Activated CD8-positive, alpha-beta memory T cell treated with anti-CD3 and anti-CD28 coated beads for 1 hour (primary cell): ENCODE measurements around the gene TBCK.

Source experiments
- DNase-seq, 2 donors: peaks; one replicate each; pipeline ENCODE4 v3.0.0-alpha.2; 2020; ENCODE audit warnings: low read depth in 1 of 2; ENCODE audit errors: extremely low read depth in 1 of 2

The TBCK gene

DNA sequence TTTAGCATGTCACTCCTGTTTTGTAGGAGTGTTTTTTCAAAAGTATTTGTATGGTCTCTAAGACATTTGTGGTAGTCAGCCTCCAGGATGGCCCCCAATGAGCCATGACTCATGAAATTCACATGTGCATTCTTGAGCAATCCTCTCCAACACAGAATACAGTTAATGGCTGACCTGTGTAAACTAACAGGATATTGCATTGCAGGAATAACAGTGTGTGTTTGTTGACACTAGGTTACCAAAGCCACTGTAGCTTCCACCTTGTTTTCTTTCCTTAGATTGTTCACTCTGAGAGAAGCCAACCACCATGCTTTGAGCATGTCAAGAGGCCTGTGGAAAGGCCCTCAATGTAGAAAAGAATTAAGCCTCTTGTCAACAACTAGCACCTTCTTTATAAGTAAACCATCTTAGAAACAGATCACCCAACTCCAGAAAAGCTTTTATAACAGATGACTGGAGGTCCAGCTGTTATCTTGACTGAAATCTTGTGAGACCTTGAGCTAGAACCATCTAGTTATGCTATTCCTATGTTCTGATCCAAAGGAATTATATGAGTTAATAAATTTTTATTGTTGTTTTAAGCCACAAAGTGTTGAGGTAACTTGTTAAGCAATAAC is 28.5 kb downstream of the TBCK start:
- no peak for DNase-seq

DNA sequence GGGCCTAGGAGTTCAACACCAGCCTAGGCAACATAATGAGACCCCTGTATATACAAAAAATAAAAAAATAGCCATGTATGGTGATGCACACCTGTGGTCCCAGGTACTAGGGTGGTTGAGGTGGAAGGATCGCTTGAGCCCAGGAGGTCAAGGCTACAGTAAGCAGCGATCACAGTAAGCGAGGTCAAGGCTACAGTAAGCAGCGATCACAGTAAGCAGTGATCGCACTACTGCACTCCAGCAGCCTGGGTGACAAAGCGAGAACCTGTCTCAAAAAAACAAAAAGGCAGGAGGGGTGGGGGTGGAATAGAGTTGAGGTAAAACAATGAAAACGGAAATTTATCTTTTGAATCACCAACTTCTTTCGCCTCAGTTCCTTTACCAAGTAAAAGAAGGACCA is 29.4 kb downstream of the TBCK start:
- no peak for DNase-seq

DNA sequence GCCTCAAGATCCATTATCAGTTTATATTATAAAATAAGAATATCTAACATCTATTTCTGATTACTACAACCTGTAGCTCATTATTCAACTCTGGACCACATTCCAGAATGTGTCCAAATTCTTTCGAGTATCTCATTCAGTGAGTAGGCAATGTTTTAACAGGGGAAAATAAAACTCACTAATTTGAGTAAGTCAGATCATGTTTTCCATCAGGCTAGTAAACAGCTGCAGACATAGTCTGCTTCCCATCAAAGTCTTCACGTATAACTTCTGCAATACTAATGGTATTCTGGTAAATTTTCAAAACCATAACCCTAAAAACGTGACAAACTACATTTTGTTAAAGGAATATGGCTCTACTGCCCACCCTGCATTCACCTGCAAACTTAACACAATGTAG is 31.8 kb downstream of the TBCK start:
- DNase-seq = no peak

DNA sequence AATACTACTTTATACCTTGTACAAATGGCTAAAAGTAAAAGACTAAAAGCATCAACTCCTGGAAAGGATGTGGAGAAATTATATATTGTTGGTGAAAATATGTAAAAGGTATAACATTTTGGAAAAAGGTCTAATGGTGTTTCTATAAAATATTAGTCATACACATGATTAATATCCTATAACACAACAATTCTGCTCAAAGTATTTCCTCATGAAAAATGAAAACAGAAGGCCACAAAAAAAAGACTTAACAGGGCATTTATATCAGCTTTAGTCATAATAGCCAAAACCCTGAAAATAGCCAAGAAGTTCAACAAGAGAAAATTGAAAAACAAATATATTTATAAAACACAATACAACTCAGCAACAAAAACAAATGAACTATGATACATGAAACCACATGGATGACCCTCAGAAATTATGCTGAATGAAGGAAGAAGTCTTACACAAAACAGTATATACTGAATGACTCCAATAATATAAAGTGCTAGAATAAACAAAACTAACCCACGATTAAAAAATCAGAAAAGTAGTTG is 38.8 kb downstream of the TBCK start:
- DNase-seq = no peak

DNA sequence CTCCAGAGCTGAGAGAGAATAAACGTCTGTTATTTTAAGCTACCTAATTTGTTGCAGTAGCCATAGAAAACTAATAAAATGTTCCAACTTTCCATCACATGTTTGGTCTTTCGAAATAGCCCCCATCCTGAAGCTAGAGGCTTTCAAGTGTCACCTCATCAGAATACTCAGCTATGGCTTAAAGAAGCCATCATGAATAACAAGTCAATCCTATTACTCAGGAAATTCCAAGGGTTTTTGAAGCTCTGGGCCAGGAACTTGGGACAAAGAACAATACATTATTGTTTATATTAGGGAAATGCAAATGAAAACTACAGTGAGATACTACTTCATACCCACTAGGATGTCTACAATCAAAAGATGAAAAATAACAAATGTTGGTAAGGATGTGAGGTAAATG is 42.2 kb downstream of the TBCK start:
- no peak for DNase-seq

DNA sequence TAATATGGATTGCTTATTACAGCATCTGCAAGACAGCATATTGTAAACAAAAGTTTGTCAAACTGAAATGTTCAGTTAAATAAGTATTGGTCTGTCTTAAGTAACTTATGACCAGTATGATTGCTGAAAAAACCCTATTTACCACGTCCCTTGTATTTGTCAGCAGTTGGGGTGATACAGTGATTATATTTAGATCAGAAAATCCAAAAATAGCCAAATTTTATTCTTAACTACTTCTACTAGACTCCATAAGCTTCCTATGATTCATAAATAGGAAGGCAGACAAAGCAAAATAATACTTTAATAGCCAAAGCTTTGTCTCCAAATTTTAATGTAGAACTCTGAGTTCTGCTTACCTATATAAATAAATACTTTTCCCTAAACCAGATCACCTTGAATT is 45.3 kb downstream of the TBCK start:
- DNase-seq = no peak

- DNase-seq = no peak
These were observed 46.3 kb downstream of the TBCK start for GRCh38 chr4:106269711-106270110.

DNA sequence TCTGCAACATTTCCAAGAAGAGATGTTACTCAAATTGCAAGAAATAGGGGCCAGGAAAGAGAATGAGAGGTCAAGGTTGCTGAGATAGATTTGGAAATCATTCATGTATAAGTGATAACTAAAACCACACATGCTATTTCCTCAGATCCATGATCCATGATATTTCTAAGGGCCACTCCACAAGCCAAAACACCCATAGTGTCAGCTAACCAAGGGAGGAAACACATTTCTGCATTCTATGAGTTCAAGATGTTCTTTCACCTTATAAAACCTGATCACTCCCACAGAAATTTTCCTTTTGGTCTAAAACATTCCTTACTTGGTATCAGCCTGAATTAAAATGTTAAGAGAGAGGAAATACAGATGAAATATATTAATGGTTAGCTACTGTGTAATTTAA is 47.2 kb downstream of the TBCK start:
- no peak for DNase-seq

DNA sequence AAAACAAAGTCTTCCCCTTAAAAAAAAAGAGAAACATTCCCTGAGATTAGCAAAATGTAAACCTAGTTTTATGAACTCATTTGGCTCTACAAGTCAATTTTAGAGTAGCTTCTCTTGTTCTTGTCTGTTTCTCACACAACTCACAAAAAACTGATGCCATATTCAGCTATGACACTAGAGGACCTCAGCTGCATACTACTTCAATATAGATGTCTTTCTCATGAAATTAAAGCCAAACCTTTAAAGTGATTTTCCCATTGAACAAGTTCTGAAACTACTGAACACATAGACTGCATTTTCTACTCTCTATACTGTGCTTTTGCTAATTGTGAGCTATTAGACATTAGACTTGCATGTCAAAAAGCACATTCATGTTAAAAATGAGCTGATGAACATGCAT is 49.8 kb downstream of the TBCK start:
- no peak for DNase-seq

GRCh38 chr4:106264331-106264728 is 51.7 kb downstream of the TBCK start:
- DNase-seq = no peak

- DNase-seq = no peak
These were observed 52.2 kb downstream of the TBCK start for GRCh38 chr4:106263594-106264330.

GRCh38 chr4:106261980-106262379 is 54.0 kb downstream of the TBCK start:
- DNase-seq = no peak

- DNase-seq = no peak
These were observed 57.6 kb downstream of the TBCK start for GRCh38 chr4:106258145-106259045.

DNA sequence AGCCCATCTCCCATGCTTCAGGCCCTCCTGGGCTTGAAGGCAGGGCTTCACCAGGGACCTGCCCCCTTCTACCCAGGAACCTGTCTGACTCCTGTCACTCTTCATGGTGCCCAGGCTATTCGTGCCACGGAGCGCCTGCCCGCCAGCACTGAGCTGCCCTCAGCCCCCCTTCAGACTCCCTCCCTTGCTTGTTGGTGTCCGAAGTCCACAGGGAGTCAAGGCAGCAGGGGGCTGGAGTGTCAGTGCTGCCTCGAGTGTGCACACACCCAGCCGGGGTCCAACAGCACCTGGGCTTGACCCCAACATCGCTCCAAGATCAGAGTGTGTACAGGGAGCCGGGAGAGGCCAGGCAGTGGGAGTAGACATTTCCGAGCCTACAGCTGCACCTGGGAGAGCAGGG is 59.8 kb downstream of the TBCK start:
- DNase-seq = no peak

DNA sequence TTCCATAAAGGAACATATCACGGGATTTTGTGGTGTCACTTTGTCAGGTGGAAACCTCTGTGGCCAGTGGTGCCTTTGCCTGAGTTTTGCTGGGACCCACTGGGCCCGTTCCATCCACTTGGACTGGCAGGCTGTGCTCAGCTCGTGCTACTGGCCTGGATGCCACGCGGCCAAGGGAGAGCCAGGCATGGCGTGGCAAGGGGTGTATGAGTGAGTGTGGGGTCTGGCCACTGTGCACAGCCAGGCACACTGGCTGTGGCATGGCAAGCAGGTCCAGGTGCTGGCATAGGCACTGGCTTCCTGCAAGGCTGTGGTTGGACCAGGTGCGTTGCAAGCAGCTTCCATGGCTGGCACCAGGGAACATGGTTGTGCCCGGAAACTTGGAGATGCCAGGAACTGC is 60.8 kb downstream of the TBCK start:
- DNase-seq = no peak

DNA sequence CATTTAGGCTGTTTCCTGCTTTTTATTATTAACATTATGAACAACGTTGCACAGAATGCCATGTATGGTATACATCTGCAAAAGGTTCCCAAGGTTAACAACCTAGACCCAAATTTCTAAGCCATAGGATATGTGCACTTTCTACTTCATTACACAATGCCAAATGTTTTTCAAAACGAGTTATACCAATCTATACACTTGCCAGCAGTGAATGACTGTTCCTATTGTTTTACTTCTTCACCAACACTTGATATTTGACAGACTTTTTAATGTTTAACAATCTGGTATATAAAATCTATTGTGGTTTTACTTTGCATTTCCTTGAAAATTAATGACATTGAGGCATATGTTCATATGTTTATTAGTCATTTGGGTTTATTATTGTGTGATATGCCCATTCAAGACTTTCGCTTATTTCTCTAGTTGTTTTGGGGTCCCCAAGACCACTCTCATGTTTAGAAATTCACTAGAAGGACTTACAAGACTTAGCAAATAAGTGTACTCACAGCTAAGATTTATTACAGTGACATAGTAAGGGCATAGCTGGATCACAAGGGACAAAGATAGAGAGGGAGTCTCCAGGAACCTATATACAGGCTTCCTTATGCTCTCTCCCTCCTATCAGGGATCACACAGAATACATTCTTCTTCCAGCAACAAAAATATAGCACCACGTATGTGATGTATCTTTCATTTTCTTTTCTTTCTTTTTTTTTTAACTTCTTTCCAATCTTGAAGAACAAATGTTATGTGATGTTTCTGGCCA is 62.5 kb downstream of the TBCK start:
- DNase-seq = no peak

DNA sequence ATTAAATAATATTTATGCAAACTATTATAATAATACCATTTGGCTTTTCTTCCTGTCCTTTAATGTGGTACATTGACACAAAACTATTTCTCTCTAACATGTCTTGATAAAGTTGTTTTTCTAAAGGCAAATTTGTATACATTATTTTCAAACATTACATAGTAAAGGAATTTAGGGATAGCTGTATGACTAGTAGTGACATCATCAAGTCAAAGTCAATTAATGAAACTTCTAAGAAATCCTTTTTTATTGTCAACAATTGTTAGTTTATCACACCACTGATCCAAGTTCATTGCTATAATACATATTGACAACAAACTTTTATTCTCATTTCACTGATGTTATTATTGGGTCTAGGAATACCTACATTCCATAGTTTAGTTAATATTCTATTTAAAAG is 68.4 kb downstream of the TBCK start:
- no peak for DNase-seq

GRCh38 chr4:106246441-106246840 is 69.6 kb downstream of the TBCK start:
- no peak for DNase-seq

GRCh38 chr4:106245176-106245575 is 70.8 kb downstream of the TBCK start:
- DNase-seq = no peak

DNA sequence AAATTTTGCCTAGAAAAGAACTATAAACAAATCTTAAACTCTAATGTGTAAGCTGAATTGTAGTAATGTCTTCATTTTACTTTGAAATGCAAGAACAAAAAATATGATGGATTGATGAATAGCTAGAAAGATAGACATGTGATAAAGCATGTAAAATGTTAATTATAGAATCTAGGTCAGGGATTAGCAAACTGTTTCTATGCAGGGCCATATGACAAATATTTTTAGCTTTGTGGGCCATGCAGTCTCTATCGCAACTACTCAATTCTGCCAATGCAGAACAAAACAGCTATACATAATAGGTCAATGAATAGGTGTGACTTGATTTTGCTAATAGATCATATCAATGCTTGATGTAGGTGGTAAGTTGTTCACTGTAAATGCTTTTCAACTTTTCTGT is 75.3 kb downstream of the TBCK start:
- DNase-seq = no peak
